GM12872 (cell line): Measurements from ENCODE around the gene LRRC10B.

Experiments
- CTCF ChIP-seq: IDR thresholded peaks from 3 replicates; pipeline ENCODE4 v1.5.1; 2011; ENCODE audit warnings: low read depth, mild to moderate bottlenecking, low read length, moderate library complexity; ENCODE audit not compliant: insufficient read depth

Gene LRRC10B

DNA sequence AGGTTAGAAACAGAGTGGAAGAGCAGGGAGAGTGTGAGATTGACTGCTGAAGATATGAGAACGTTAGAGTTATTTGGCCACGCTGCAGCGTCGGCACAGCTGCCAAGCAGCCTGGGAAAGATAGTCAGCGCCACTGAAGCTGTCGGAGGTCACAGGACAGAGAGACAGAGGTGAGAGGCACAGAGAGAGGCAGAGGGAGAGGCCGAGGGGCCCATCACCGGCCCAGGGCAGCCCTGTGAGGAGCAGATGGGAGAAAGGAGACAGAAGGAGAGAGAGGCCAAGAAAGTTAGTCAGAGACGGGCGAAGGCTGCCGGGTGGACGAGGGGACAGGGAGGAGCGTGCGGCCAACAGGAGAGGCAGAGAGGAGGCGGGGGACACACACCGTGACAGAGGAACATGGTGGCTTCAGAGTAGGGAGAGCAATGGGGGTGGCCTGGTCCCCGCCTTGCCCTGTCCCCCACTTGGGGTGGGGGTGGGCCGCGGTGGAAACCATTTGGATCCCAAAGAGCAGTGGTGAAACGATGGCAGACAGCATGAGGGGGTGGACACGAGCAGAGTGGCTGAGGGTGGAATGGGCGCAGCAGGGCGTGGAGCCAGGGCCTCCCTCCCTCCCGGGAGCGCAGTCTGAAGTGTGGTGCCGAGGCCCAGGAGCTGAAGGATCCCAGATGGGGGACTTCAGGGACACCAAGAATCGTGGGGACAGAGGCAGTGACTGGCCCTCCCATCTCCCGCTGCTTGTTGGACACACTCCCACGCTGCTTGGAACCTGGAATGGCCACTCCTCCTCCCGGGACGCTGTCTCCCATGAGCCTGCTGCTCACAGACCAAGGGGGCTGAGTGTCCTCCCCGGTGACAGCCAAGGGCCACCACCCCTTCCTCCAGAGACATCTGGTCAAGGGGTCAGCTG is 26.6 kb downstream of the LRRC10B start:
- TF ChIP-seq CTCF: no peak

DNA sequence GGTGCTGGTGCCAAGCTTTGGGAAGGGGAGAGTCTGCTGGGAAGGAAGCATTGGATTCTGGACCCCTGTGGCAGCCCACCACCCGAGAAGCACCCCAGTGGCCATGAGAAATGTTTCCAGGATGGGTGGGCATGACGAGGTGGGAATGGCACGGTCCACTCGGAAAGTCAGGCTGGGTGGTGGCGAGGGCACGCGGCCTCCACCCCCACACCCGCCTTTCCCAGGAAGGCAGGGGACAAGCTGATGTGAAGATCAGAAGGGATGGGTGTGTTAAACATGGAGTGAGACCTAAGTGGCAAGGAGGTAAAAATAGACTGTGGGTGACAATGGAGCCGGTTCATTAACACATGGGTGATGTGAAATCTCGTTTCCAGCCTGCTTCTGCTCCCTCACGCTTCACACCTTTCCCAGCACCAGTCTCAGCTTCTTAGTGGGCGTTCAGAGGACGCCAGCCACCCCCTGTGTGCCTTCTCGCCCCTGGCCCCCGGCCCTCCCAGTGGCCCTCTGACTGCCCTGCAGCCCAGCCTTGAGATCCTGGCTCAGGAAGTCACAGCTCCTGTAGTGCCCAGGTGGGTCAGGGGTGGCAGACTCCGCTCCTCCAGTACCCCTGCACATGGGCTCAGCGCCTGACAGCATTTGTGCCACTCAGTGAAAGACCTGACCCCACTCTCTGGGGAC is 27.6 kb downstream of the LRRC10B start:
- no peak for TF ChIP-seq CTCF

DNA sequence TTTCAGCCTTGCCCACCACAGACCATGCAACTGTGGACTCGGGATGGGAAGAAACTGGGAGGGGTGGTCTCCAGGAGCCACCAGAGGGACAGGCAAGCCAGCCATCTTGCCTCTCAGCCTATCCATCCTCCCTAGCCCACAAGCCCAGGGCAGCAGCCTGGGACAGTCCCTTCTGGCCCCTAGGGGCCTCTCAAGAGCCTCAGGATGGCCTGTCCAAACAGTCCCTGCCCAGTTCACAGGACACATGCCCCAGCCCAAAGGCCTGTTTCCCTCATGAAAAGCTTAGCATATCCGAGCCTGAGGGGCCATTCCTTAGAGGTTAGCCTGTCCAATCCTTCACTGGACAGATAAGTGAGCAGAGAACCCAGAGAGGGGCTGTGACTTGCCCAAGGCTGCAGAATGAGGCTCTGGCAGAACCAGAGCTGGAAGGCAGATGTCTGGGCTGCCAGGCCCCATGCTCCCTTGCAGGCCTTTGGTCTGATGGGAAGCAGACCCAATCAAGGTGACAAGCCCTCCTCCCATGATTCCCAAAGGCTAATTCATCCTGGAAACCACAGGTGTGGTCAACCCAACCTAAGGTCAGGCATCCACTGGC is 28.2 kb downstream of the LRRC10B start:
- TF ChIP-seq CTCF: no peak

GRCh38 chr11:61537326-61537725 is 28.8 kb downstream of the LRRC10B start:
- no peak for TF ChIP-seq CTCF

- no peak for TF ChIP-seq CTCF
Measured at GRCh38 chr11:61538636-61538961, 30.1 kb downstream of the LRRC10B start.

DNA sequence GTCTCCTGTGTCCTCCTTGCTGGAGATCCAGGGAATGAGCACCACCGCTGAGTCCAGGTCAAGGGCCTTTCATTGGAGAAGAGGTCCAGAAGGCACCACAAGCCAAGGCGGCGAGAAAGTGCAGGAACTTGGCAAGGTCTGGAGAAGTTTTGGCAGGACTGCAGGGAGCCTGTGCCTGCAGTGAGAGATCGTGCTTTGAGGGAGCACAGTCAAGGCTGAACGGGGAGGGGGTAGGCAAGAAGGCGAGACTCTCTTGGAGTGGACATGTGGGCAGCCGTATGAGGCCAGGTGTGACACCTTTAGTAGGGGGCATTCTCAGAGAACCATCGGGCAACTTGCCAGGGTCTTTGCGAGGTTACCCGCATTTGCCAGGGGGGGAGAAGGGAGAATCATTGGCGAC is 30.5 kb downstream of the LRRC10B start:
- no peak for TF ChIP-seq CTCF

- TF ChIP-seq CTCF: no peak
Measured at GRCh38 chr11:61539831-61540357, 31.3 kb downstream of the LRRC10B start.
